Keratinocyte (primary cell): ENCODE results near the gene KLK8. TPM values are rescaled to one million over a fixed set of nuclear protein-coding genes. Genes with fewer than 3 reads are reported as not detected.

Experiments
- DNase-seq: peaks from one replicate; pipeline ENCODE4 v3.0.0-alpha.2; 2011; ENCODE audit warnings: low read depth, missing footprints, low spot score
- FAIRE-seq: peaks from 2 replicates; lab custom pipeline; 2011; peaks lifted over from hg19 to GRCh38; lab: Jason Lieb, UNC
- H2AFZ ChIP-seq: 2 replicates; pipeline ENCODE4 v1.6.0; 2012; ENCODE audit warnings: low read length, control low read depth, inconsistent platforms; ENCODE audit not compliant: control insufficient read depth
- H3K27ac ChIP-seq: 2 replicates; pipeline ENCODE4 v1.5.1; 2011; ENCODE audit warnings: low read length; ENCODE audit not compliant: control insufficient read depth, insufficient read depth
- H3K27me3 ChIP-seq: 3 replicates; pipeline ENCODE4 v1.6.0; 2011; ENCODE audit warnings: low read length; ENCODE audit not compliant: control insufficient read depth, insufficient read depth; ENCODE audit errors: extremely low read depth
- H3K36me3 ChIP-seq, 2 experiments: 2 replicates in 1 of 2; 3 replicates in 1 of 2; pipeline ENCODE4 v1.5.1; 2011; ENCODE audit warnings: low read length in 2 of 2, mild to moderate bottlenecking in 1 of 2; ENCODE audit not compliant: control insufficient read depth in 2 of 2, insufficient read depth in 2 of 2; ENCODE audit errors: extremely low read depth in 1 of 2
- H3K4me1 ChIP-seq: 3 replicates; pipeline ENCODE4 v1.5.1; 2011; ENCODE audit warnings: low read length; ENCODE audit not compliant: control insufficient read depth, insufficient read depth; ENCODE audit errors: extremely low read depth
- H3K4me2 ChIP-seq: 3 replicates; pipeline ENCODE4 v1.6.0; 2011; ENCODE audit warnings: low read depth, low read length; ENCODE audit not compliant: control insufficient read depth, insufficient read depth; ENCODE audit errors: extremely low read depth
- H3K4me3 ChIP-seq, 3 experiments: fragments of 200-600 bp in 1 of 3; sonication (generic) in 1 of 3; 2 replicates in 2 of 3; 3 replicates in 1 of 3; pipeline ENCODE4 v1.5.1; 2011 to 2016; ENCODE audit warnings: low read length in 3 of 3, mild to moderate bottlenecking in 3 of 3, control low read depth in 2 of 3, inconsistent platforms in 1 of 3, low read depth in 1 of 3, mixed read lengths in 1 of 3, mixed run types in 1 of 3, moderate library complexity in 1 of 3; ENCODE audit not compliant: control insufficient read depth in 2 of 3, insufficient read depth in 2 of 3; ENCODE audit errors: extremely low read depth in 1 of 3
- H3K79me2 ChIP-seq: 2 replicates; pipeline ENCODE4 v1.6.0; 2012; ENCODE audit warnings: low read length; ENCODE audit not compliant: control insufficient read depth, insufficient read depth
- H3K9ac ChIP-seq: 3 replicates; pipeline ENCODE4 v1.6.0; 2011; ENCODE audit warnings: low read length; ENCODE audit not compliant: control insufficient read depth, insufficient read depth; ENCODE audit errors: extremely low read depth
- H3K9me1 ChIP-seq: 3 replicates; pipeline ENCODE4 v1.6.0; 2011; ENCODE audit warnings: low read length; ENCODE audit not compliant: control insufficient read depth, insufficient read depth; ENCODE audit errors: extremely low read depth
- H3K9me3 ChIP-seq: 2 replicates; pipeline ENCODE4 v1.5.1; 2012; ENCODE audit warnings: low read depth, low read length; ENCODE audit not compliant: control insufficient read depth
- H4K20me1 ChIP-seq: 3 replicates; pipeline ENCODE4 v1.6.0; 2011; ENCODE audit warnings: low read length; ENCODE audit not compliant: control insufficient read depth, insufficient read depth; ENCODE audit errors: extremely low read depth
- CTCF ChIP-seq, 3 experiments: IDR thresholded peaks in 1 of 3; conservative IDR thresholded peaks in 1 of 3; optimal IDR thresholded peaks in 1 of 3; 2 replicates in 2 of 3; 3 replicates in 1 of 3; pipeline versions ENCODE3 to v1.5.1; 2011; ENCODE audit warnings: low read length in 3 of 3, mild to moderate bottlenecking in 3 of 3, moderate library complexity in 2 of 3, control low read depth in 1 of 3, inconsistent platforms in 1 of 3; ENCODE audit not compliant: insufficient read depth in 2 of 3; ENCODE audit errors: extremely low read depth in 1 of 3
- EZH2 ChIP-seq: IDR thresholded peaks from one replicate; pipeline ENCODE4 v1.6.1; 2012; ENCODE audit warnings: inconsistent platforms, mild to moderate bottlenecking, low read length, moderate library complexity
- dilution Hi-C: fragments of 300-500 bp; cut with MboI; formaldehyde crosslinking; loops from one replicate; pipeline ENCODE4 v1.7.0; 2020; ENCODE audit warnings: low sequenced_read_pairs; ENCODE audit not compliant: extremely low pct_ligation_motif_present
- polyA plus RNA-seq, 5 experiments: library from polyadenylated mRNA; depleted of rRNA in 3 of 5; stranded (reverse) in 3 of 5; stranded (forward) in 1 of 5; unstranded in 1 of 5; fragments of >200 nt; gene quantifications; 1 replicate in 1 of 5; 2 replicates in 3 of 5; 3 replicates in 1 of 5; pipeline versions ENCODE4 v1.2.1 to v1.2.3, GENCODE V29; 2011 to 2012; ENCODE audit warnings: missing spikeins in 2 of 5, low read depth in 1 of 5, low replicate concordance in 1 of 5

KLK8 gene
- polyA plus RNA-seq, 1 donor (not counting 4 experiments of a cell fraction or from before 2014, with no cell fraction given): 118 TPM

GRCh38 chr19:50983625-50984292, 17.6 kb downstream of the KLK8 start, which contains the start of gene KLK7:
Gene KLK7, minus strand, starts transcription at chr19:50983917. Its CDS starts 1,518 bp downstream, at chr19:50982399.
- H3K27ac ChIP-seq: no peak within 1 kb of the TSS

DNA sequence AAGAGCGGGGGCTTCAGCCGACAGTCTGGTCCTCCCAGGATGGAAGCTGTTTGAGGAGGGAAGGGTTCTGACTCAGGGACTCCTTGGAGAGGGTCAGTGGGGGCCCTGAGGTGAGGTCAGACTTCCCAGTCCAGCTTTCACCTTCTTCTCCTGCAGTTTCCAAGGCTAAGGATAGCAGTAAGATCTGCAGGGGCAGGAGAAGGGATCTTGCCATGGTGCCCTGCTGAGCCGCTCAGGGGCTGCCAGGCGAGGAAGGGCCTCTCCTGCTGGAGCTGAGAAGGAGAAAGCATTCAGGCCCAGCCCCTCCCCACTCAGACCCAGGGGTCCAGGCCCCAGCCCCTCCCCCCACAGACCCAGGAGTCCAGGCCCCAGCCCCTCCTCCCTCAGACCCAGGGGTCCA, 19.2 kb downstream of the KLK8 start:
- Histone ChIP-seq H3K4me2 (no peak overlapping the region), H3K9ac (no peak overlapping the region), H3K4me1 (peaks cover 9% of the 10 kb centered on the region), H2AFZ (no peak overlapping the region), H3K9me3 (no peaks in the 10 kb centered on the region), H3K36me3 (no peaks in the 10 kb centered on the region), H4K20me1 (no peaks in the 10 kb centered on the region), H3K79me2 (no peaks in the 10 kb centered on the region), H3K4me3 (peak overlapping the region in 1 of 3 experiments; percentile 1), H3K27ac (no peak overlapping the region), H3K27me3 (peaks cover 12% of the 10 kb centered on the region), H3K9me1 (no peaks in the 10 kb centered on the region)
- dilution Hi-C loops: no loop called here
- DNase-seq (no peak), FAIRE-seq (no peak)
- no peak for TF ChIP-seq EZH2
- no peak for TF ChIP-seq CTCF (optimal IDR thresholded peaks at IDR 0.05 in 1 of 3, IDR thresholded peaks at IDR 0.05 in 1 of 3, conservative IDR thresholded peaks at IDR 0.05 in 1 of 3; ENCODE audit: extremely low read depth in 1 of 3, insufficient read depth in 2 of 3, low read length in 3 of 3)

More at GRCh38 chr19:50983625-50984292, 17.6 kb downstream of the KLK8 start, which contains the start of gene KLK7:
- Histone ChIP-seq H3K27me3 (peaks cover 12% of the 10 kb centered on the region), H3K4me1 (peaks cover 8% of the 10 kb centered on the region), H3K4me3 (peak within 1 kb of the TSS in 2 of 3 experiments; percentile 20 to 31), H3K79me2 (no peaks in the 10 kb centered on the region), H3K36me3 (no peaks in the 10 kb centered on the region), H3K9me1 (no peaks in the 10 kb centered on the region), H2AFZ (peak within 1 kb of the TSS; percentile 70), H3K9me3 (no peaks in the 10 kb centered on the region), H3K4me2 (peak within 1 kb of the TSS; percentile 62), H4K20me1 (no peaks in the 10 kb centered on the region), H3K9ac (peak within 1 kb of the TSS; percentile 44)
- no peak for DNase-seq
- TF ChIP-seq EZH2 (no peak), CTCF (optimal IDR thresholded peaks at IDR 0.05 in 1 of 3, IDR thresholded peaks at IDR 0.05 in 1 of 3, conservative IDR thresholded peaks at IDR 0.05 in 1 of 3; ENCODE audit: extremely low read depth in 1 of 3, insufficient read depth in 2 of 3, low read length in 3 of 3) (no peak)
- dilution Hi-C loops: no loop called here
- FAIRE-seq: no peak
